HUES48 (cell line): ENCODE data around the gene AJAP1.

Experiments
- H3K27ac ChIP-seq: one replicate; pipeline ENCODE4 v1.7.0; 2013; ENCODE audit warnings: low read depth, low read length, inconsistent platforms
- H3K27me3 ChIP-seq: 2 replicates; pipeline ENCODE4 v1.6.1; 2013; ENCODE audit warnings: mild to moderate bottlenecking, low read length; ENCODE audit not compliant: control insufficient read depth, insufficient read depth
- H3K36me3 ChIP-seq: 2 replicates; pipeline ENCODE4 v1.6.1; 2013; ENCODE audit warnings: low read length; ENCODE audit not compliant: control insufficient read depth, insufficient read depth
- H3K4me1 ChIP-seq: 2 replicates; pipeline ENCODE4 v1.6.1; 2013; ENCODE audit warnings: mild to moderate bottlenecking, low read length; ENCODE audit not compliant: control insufficient read depth, insufficient read depth
- H3K4me3 ChIP-seq: 2 replicates; pipeline ENCODE4 v1.5.1; 2013; ENCODE audit warnings: mild to moderate bottlenecking, low read depth, low read length
- H3K9ac ChIP-seq: 2 replicates; pipeline ENCODE4 v1.6.1; 2013; ENCODE audit warnings: mild to moderate bottlenecking, low read depth, low read length, moderate library complexity
- H3K9me3 ChIP-seq: 2 replicates; pipeline ENCODE4 v1.6.1; 2013; ENCODE audit warnings: low read length; ENCODE audit not compliant: control insufficient read depth, insufficient read depth

Gene AJAP1

GRCh38 chr1:4724001-4724400, 69.6 kb downstream of the AJAP1 start:
- no peak overlapping the region for H3K9ac ChIP-seq
- H3K4me3 ChIP-seq = no peak overlapping the region
- no peaks in the 10 kb centered on the region for H3K9me3 ChIP-seq
- H3K36me3 ChIP-seq = no peaks in the 10 kb centered on the region
- H3K27me3 ChIP-seq = no peaks in the 10 kb centered on the region
- no peaks in the 10 kb centered on the region for H3K4me1 ChIP-seq
- H3K27ac ChIP-seq = no peak overlapping the region

GRCh38 chr1:4724695-4725250, 70.4 kb downstream of the AJAP1 start:
- no peaks in the 10 kb centered on the region for H3K27me3 ChIP-seq
- no peaks in the 10 kb centered on the region for H3K4me1 ChIP-seq
- H3K9me3 ChIP-seq = no peaks in the 10 kb centered on the region
- H3K4me3 ChIP-seq = no peak overlapping the region
- no peak overlapping the region for H3K9ac ChIP-seq
- no peaks in the 10 kb centered on the region for H3K36me3 ChIP-seq
- no peak overlapping the region for H3K27ac ChIP-seq

GRCh38 chr1:4725416-4725815, 71.0 kb downstream of the AJAP1 start:
- Histone ChIP-seq H3K9me3 (no peaks in the 10 kb centered on the region), H3K4me3 (no peak overlapping the region), H3K36me3 (no peaks in the 10 kb centered on the region), H3K4me1 (no peaks in the 10 kb centered on the region), H3K27ac (no peak overlapping the region), H3K27me3 (no peaks in the 10 kb centered on the region), H3K9ac (no peak overlapping the region)

- Histone ChIP-seq H3K9ac (no peak overlapping the region), H3K27me3 (no peaks in the 10 kb centered on the region), H3K9me3 (no peaks in the 10 kb centered on the region)
Measured at GRCh38 chr1:4726620-4727341, 72.4 kb downstream of the AJAP1 start.

GRCh38 chr1:4728319-4729089, 74.1 kb downstream of the AJAP1 start:
- no peak overlapping the region for H3K4me3 ChIP-seq
- no peaks in the 10 kb centered on the region for H3K4me1 ChIP-seq
- H3K27me3 ChIP-seq = no peaks in the 10 kb centered on the region
- H3K9ac ChIP-seq = no peak overlapping the region
- no peak overlapping the region for H3K27ac ChIP-seq
- no peaks in the 10 kb centered on the region for H3K36me3 ChIP-seq
- H3K9me3 ChIP-seq = no peaks in the 10 kb centered on the region

More at GRCh38 chr1:4726620-4727341, 72.4 kb downstream of the AJAP1 start:
- H3K36me3 ChIP-seq = no peaks in the 10 kb centered on the region
- H3K4me3 ChIP-seq = no peak overlapping the region
- H3K27ac ChIP-seq = no peak overlapping the region
- H3K4me1 ChIP-seq = no peaks in the 10 kb centered on the region

- H3K27ac ChIP-seq = no peak overlapping the region
- no peaks in the 10 kb centered on the region for H3K9me3 ChIP-seq
- no peak overlapping the region for H3K4me3 ChIP-seq
- no peaks in the 10 kb centered on the region for H3K4me1 ChIP-seq
- H3K36me3 ChIP-seq = no peaks in the 10 kb centered on the region
- H3K9ac ChIP-seq = no peak overlapping the region
- no peaks in the 10 kb centered on the region for H3K27me3 ChIP-seq
Measured at GRCh38 chr1:4729090-4729471, 74.7 kb downstream of the AJAP1 start.

- no peaks in the 10 kb centered on the region for H3K36me3 ChIP-seq
- no peaks in the 10 kb centered on the region for H3K27me3 ChIP-seq
- H3K9me3 ChIP-seq = no peaks in the 10 kb centered on the region
- no peak overlapping the region for H3K9ac ChIP-seq
- no peak overlapping the region for H3K27ac ChIP-seq
- no peak overlapping the region for H3K4me3 ChIP-seq
- H3K4me1 ChIP-seq = no peaks in the 10 kb centered on the region
Measured at GRCh38 chr1:4730078-4730477, 75.7 kb downstream of the AJAP1 start.

- H3K36me3 ChIP-seq = no peaks in the 10 kb centered on the region
- no peaks in the 10 kb centered on the region for H3K9me3 ChIP-seq
- H3K4me1 ChIP-seq = no peaks in the 10 kb centered on the region
- H3K9ac ChIP-seq = no peak overlapping the region
- H3K27ac ChIP-seq = no peak overlapping the region
- H3K27me3 ChIP-seq = no peaks in the 10 kb centered on the region
- H3K4me3 ChIP-seq = no peak overlapping the region
Measured at GRCh38 chr1:4733446-4734177, 79.2 kb downstream of the AJAP1 start.

- no peaks in the 10 kb centered on the region for H3K36me3 ChIP-seq
- no peaks in the 10 kb centered on the region for H3K4me1 ChIP-seq
- no peaks in the 10 kb centered on the region for H3K27me3 ChIP-seq
- no peak overlapping the region for H3K9ac ChIP-seq
- no peak overlapping the region for H3K4me3 ChIP-seq
- no peak overlapping the region for H3K27ac ChIP-seq
- no peaks in the 10 kb centered on the region for H3K9me3 ChIP-seq
Measured at GRCh38 chr1:4734219-4734618, 79.8 kb downstream of the AJAP1 start.

- H3K27ac ChIP-seq = no peak overlapping the region
- H3K4me3 ChIP-seq = no peak overlapping the region
- H3K9me3 ChIP-seq = no peaks in the 10 kb centered on the region
- no peaks in the 10 kb centered on the region for H3K27me3 ChIP-seq
- H3K36me3 ChIP-seq = no peaks in the 10 kb centered on the region
- H3K9ac ChIP-seq = no peak overlapping the region
- H3K4me1 ChIP-seq = no peaks in the 10 kb centered on the region
Measured at GRCh38 chr1:4734791-4735190, 80.4 kb downstream of the AJAP1 start.

GRCh38 chr1:4736254-4736653, 81.8 kb downstream of the AJAP1 start:
- Histone ChIP-seq H3K36me3 (no peaks in the 10 kb centered on the region), H3K4me3 (no peak overlapping the region), H3K9ac (no peak overlapping the region), H3K27ac (no peak overlapping the region), H3K9me3 (no peaks in the 10 kb centered on the region), H3K4me1 (no peaks in the 10 kb centered on the region), H3K27me3 (no peaks in the 10 kb centered on the region)
